ENCODE measurements around the gene NEUROD4.

The NEUROD4 gene

GRCh38 chr12:55037351-55037987 is 17.7 kb downstream of the NEUROD4 start:
- no peak overlapping the region for H3K9ac ChIP-seq
- H2AFZ ChIP-seq: no peak overlapping the region
- H3K9me3 ChIP-seq (ENCODE audit: control insufficient read depth, low read length): no peaks in the 10 kb centered on the region
- TF ChIP-seq, protein P1, sequence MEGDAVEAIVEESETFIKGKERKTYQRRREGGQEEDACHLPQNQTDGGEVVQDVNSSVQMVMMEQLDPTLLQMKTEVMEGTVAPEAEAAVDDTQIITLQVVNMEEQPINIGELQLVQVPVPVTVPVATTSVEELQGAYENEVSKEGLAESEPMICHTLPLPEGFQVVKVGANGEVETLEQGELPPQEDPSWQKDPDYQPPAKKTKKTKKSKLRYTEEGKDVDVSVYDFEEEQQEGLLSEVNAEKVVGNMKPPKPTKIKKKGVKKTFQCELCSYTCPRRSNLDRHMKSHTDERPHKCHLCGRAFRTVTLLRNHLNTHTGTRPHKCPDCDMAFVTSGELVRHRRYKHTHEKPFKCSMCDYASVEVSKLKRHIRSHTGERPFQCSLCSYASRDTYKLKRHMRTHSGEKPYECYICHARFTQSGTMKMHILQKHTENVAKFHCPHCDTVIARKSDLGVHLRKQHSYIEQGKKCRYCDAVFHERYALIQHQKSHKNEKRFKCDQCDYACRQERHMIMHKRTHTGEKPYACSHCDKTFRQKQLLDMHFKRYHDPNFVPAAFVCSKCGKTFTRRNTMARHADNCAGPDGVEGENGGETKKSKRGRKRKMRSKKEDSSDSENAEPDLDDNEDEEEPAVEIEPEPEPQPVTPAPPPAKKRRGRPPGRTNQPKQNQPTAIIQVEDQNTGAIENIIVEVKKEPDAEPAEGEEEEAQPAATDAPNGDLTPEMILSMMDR (IDR thresholded peaks at IDR 0.05): no peak
- no peaks in the 10 kb centered on the region for H3K79me2 ChIP-seq
- no peak overlapping the region for H3K4me2 ChIP-seq (ENCODE audit: low read length)
- H3K27ac ChIP-seq: no peak overlapping the region
- no peaks in the 10 kb centered on the region for H3K36me3 ChIP-seq (ENCODE audit: control insufficient read depth, insufficient read depth, low read length)
- H3K4me1 ChIP-seq: no peaks in the 10 kb centered on the region
- H3K4me3 ChIP-seq (ENCODE audit: low read depth, low read length): no peak overlapping the region
- H3K27me3 ChIP-seq (ENCODE audit: control insufficient read depth, insufficient read depth, low read length): no peaks in the 10 kb centered on the region

- no peak overlapping the region for H3K27ac ChIP-seq
Measured at GRCh38 chr12:55039395-55040354, 19.9 kb downstream of the NEUROD4 start.

GRCh38 chr12:55041345-55042055 is 21.7 kb downstream of the NEUROD4 start:
- Histone ChIP-seq H3K9me3 (ENCODE audit: control insufficient read depth, low read length) (no peaks in the 10 kb centered on the region), H3K4me2 (ENCODE audit: low read length) (no peak overlapping the region), H3K27me3 (ENCODE audit: control insufficient read depth, insufficient read depth, low read length) (no peaks in the 10 kb centered on the region)

More at GRCh38 chr12:55039395-55040354, 19.9 kb downstream of the NEUROD4 start:
- H3K4me3 ChIP-seq (ENCODE audit: low read depth, low read length): no peak overlapping the region
- no peak overlapping the region for H3K4me2 ChIP-seq (ENCODE audit: low read length)
- no peaks in the 10 kb centered on the region for H3K36me3 ChIP-seq (ENCODE audit: control insufficient read depth, insufficient read depth, low read length)
- TF ChIP-seq, protein P1 (IDR thresholded peaks at IDR 0.05): no peak
- no peaks in the 10 kb centered on the region for H3K79me2 ChIP-seq
- no peak overlapping the region for H3K9ac ChIP-seq
- H3K27me3 ChIP-seq (ENCODE audit: control insufficient read depth, insufficient read depth, low read length): no peaks in the 10 kb centered on the region
- H2AFZ ChIP-seq: no peak overlapping the region
- no peaks in the 10 kb centered on the region for H3K4me1 ChIP-seq
- no peaks in the 10 kb centered on the region for H3K9me3 ChIP-seq (ENCODE audit: control insufficient read depth, low read length)

GRCh38 chr12:55043542-55043941 is 23.8 kb downstream of the NEUROD4 start:
- Histone ChIP-seq H3K27ac (no peak overlapping the region), H3K9me3 (ENCODE audit: control insufficient read depth, low read length) (no peaks in the 10 kb centered on the region), H3K4me2 (ENCODE audit: low read length) (no peak overlapping the region), H3K79me2 (no peaks in the 10 kb centered on the region), H3K4me1 (no peaks in the 10 kb centered on the region), H3K9ac (no peak overlapping the region), H3K36me3 (ENCODE audit: control insufficient read depth, insufficient read depth, low read length) (no peaks in the 10 kb centered on the region), H3K27me3 (ENCODE audit: control insufficient read depth, insufficient read depth, low read length) (no peaks in the 10 kb centered on the region), H2AFZ (no peak overlapping the region), H3K4me3 (ENCODE audit: low read depth, low read length) (no peak overlapping the region)
- TF ChIP-seq, protein P1 (IDR thresholded peaks at IDR 0.05): no peak

More at GRCh38 chr12:55041345-55042055, 21.7 kb downstream of the NEUROD4 start:
- H3K4me3 ChIP-seq (ENCODE audit: low read depth, low read length): no peak overlapping the region
- no peak overlapping the region for H3K27ac ChIP-seq
- no peaks in the 10 kb centered on the region for H3K79me2 ChIP-seq
- no peak overlapping the region for H2AFZ ChIP-seq
- no peaks in the 10 kb centered on the region for H3K4me1 ChIP-seq
- no peaks in the 10 kb centered on the region for H3K36me3 ChIP-seq (ENCODE audit: control insufficient read depth, insufficient read depth, low read length)
- TF ChIP-seq, protein P1 (IDR thresholded peaks at IDR 0.05): no peak
- H3K9ac ChIP-seq: no peak overlapping the region
